ENCODE measurements around the gene CDK14. TPM values are rescaled to one million over a fixed set of nuclear protein-coding genes. Genes with fewer than 3 reads are reported as not detected.

The CDK14 gene
- total RNA-seq, 1 donor from 2014 or later, result 131 TPM

DNA sequence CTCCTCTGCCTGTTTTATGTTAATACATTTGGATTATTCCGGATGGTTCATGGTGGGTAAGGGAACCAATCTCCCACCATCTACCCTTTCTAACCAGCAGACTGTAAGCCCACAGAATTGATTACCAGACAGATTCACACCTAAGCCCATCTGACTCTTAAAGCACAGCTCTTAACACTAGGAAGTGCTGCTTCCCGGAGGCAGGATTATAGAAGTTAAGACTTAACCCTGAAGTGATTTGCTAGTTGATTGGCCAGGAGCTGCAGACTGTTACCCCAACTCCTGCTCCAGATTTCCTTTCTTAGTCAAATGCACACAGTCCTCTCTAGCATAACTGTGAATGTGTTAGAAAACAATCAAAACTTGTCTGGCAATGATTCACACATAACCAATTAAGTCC is 221.7 kb downstream of the CDK14 start:
- TF ChIP-seq, protein P1, sequence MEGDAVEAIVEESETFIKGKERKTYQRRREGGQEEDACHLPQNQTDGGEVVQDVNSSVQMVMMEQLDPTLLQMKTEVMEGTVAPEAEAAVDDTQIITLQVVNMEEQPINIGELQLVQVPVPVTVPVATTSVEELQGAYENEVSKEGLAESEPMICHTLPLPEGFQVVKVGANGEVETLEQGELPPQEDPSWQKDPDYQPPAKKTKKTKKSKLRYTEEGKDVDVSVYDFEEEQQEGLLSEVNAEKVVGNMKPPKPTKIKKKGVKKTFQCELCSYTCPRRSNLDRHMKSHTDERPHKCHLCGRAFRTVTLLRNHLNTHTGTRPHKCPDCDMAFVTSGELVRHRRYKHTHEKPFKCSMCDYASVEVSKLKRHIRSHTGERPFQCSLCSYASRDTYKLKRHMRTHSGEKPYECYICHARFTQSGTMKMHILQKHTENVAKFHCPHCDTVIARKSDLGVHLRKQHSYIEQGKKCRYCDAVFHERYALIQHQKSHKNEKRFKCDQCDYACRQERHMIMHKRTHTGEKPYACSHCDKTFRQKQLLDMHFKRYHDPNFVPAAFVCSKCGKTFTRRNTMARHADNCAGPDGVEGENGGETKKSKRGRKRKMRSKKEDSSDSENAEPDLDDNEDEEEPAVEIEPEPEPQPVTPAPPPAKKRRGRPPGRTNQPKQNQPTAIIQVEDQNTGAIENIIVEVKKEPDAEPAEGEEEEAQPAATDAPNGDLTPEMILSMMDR (IDR thresholded peaks at IDR 0.05), result no peak
- H3K9me3 Mint-ChIP-seq (ENCODE audit: unreplicated experiment), result no peaks in the 10 kb centered on the region
- H3K4me1 Mint-ChIP-seq (ENCODE audit: unreplicated experiment), result peaks cover 60% of the 10 kb centered on the region
- peaks cover 15% of the 10 kb centered on the region for H3K36me3 Mint-ChIP-seq (ENCODE audit: unreplicated experiment)
- no peak for DNase-seq (ENCODE audit: extremely low spot score, unreplicated experiment)
- no peak overlapping the region for H3K4me3 Mint-ChIP-seq (ENCODE audit: unreplicated experiment)
- H3K27me3 Mint-ChIP-seq (ENCODE audit: unreplicated experiment), result no peaks in the 10 kb centered on the region
- H3K27ac Mint-ChIP-seq (ENCODE audit: unreplicated experiment), result peak overlapping the region; percentile 90

DNA sequence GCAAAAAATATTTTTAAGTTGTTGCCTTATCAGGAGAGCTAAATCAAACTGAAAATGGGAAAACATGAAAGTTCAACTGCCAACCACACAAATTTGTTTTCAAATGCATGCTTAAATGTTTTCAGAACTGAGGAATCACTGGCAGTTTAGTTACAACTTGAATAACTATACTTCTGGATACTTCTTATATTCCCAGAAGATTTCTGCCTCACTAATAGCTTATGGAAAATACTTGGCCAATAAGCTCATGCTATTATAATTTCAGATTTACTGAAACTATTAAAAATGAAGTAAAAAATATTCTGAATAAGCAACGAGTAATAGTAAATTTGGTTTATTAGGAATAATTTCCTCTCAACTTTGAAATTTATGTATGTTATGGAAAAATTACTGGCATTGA is 222.2 kb downstream of the CDK14 start:
- Mint-ChIP-seq H3K27me3 (ENCODE audit: unreplicated experiment) (no peaks in the 10 kb centered on the region), H3K9me3 (ENCODE audit: unreplicated experiment) (no peaks in the 10 kb centered on the region), H3K4me1 (ENCODE audit: unreplicated experiment) (peaks cover 62% of the 10 kb centered on the region), H3K27ac (ENCODE audit: unreplicated experiment) (peak overlapping the region; percentile 90), H3K36me3 (ENCODE audit: unreplicated experiment) (peaks cover 15% of the 10 kb centered on the region), H3K4me3 (ENCODE audit: unreplicated experiment) (no peak overlapping the region)
- TF ChIP-seq, protein P1 (IDR thresholded peaks at IDR 0.05), result no peak
- DNase-seq (ENCODE audit: extremely low spot score, unreplicated experiment), result no peak

DNA sequence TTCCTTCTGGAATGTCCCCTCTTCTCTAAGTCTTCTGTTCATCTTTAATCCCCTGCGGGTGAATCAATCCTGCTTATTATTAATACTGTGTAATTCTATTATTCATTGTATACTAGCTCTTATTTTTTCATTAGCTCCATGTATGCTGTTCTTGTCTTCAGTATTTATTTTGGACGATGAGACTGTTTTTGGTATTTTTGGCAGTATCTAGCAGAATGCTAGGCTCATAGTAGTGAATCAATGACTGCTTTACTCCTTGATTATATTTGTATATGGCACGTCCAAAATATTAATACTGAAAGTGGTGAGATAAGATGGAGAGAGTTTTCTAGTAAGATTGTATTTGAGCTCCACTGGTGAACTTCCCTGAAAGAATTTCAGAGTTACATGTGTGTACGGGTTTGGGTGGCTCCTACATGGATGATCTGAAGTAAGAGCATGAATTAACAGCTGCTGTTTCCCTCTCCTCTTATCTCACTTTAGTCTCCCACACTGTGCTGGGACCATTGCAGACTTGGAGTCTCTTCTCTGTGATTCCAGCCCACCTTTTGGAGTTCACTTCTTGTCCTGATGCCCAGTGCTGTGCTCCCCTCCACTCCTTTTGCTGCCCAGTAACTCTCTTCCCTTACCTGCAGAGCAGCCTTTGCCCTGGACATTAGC is 226.0 kb downstream of the CDK14 start:
- peaks cover 7% of the 10 kb centered on the region for H3K36me3 Mint-ChIP-seq (ENCODE audit: unreplicated experiment)
- no peak overlapping the region for H3K4me3 Mint-ChIP-seq (ENCODE audit: unreplicated experiment)
- H3K9me3 Mint-ChIP-seq (ENCODE audit: unreplicated experiment), result no peaks in the 10 kb centered on the region
- DNase-seq (ENCODE audit: extremely low spot score, unreplicated experiment), result no peak
- no peaks in the 10 kb centered on the region for H3K27me3 Mint-ChIP-seq (ENCODE audit: unreplicated experiment)
- H3K27ac Mint-ChIP-seq (ENCODE audit: unreplicated experiment), result peak overlapping the region; percentile 14
- H3K4me1 Mint-ChIP-seq (ENCODE audit: unreplicated experiment), result peaks cover 73% of the 10 kb centered on the region
- TF ChIP-seq, protein P1 (IDR thresholded peaks at IDR 0.05), result no peak

DNA sequence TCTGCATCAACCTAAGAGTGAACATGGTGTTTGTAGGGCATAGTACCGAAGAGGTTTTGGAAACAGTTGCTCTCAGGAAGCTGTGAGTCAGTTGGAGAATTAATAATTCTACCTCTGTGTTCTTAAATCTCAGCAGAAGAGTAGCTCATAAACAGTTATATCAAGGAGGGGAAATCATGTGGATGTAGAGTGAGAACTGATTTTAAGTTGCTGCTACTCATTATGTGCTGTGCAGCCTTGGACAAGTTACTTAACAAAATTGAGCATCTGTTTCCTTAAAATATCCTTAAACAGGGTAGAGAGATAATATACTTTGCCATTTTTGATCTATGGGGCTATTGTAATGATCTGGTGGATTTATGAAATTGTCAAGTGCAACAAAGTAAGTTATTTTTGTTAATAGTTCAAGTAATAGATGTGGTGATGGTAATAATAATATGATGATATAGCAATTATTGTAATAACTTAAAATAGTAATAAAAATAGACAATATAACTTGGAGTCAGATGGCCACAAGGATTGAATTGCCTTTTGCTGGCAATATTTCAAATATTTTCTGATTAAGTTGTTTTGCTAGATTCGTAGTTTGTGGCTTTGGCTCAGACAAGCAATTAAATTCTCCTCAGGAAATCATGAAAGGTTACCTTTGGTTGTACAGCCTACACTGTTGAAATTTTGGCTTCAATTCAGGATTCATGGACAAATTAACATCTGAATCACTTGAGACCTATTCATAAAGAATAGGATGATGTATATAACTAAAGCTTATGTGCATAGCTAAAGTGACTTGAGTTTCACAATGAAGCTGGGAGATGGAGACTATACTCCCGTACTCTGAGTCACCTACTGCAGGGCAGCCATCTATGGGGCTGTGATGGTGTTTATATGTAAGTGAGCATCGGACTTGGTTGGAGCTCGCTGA is 228.5 kb downstream of the CDK14 start:
- DNase-seq (ENCODE audit: extremely low spot score, unreplicated experiment), result no peak
- Mint-ChIP-seq H3K4me1 (ENCODE audit: unreplicated experiment) (peaks cover 53% of the 10 kb centered on the region), H3K4me3 (ENCODE audit: unreplicated experiment) (no peak overlapping the region), H3K9me3 (ENCODE audit: unreplicated experiment) (peaks cover 3% of the 10 kb centered on the region), H3K27ac (ENCODE audit: unreplicated experiment) (peak overlapping the region; percentile 75), H3K27me3 (ENCODE audit: unreplicated experiment) (no peaks in the 10 kb centered on the region), H3K36me3 (ENCODE audit: unreplicated experiment) (peaks cover 14% of the 10 kb centered on the region)
- TF ChIP-seq, protein P1 (IDR thresholded peaks at IDR 0.05), result no peak

DNA sequence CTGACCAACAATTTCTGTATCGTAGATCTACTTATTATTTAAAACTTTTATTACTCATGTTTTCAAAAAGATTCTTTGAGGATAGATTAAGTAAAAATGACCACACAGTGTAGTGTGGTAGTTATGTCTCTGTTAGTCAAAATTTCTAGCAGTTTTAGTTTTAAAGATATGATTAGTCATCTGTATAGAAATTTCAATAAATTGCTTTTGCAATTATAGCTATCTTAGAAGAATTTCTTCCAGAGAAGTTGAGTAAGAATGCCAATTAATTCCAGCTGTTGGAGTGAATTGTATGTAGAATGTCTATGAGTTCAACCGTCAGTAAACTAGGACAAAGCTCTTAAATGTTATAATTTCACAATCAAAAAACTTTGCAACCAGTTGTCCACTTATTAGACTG is 229.7 kb downstream of the CDK14 start:
- peaks cover 44% of the 10 kb centered on the region for H3K4me1 Mint-ChIP-seq (ENCODE audit: unreplicated experiment)
- TF ChIP-seq, protein P1 (IDR thresholded peaks at IDR 0.05), result no peak
- no peak overlapping the region for H3K4me3 Mint-ChIP-seq (ENCODE audit: unreplicated experiment)
- no peaks in the 10 kb centered on the region for H3K27me3 Mint-ChIP-seq (ENCODE audit: unreplicated experiment)
- peak overlapping the region; percentile 27 for H3K27ac Mint-ChIP-seq (ENCODE audit: unreplicated experiment)
- peaks cover 7% of the 10 kb centered on the region for H3K9me3 Mint-ChIP-seq (ENCODE audit: unreplicated experiment)
- peaks cover 13% of the 10 kb centered on the region for H3K36me3 Mint-ChIP-seq (ENCODE audit: unreplicated experiment)
- no peak for DNase-seq (ENCODE audit: extremely low spot score, unreplicated experiment)

All from osteocyte (in vitro differentiated cells).